Lung (tissue), 12 donors: ENCODE measurements around the gene ZNF614. TPM values are rescaled to one million over a fixed set of nuclear protein-coding genes. Genes with fewer than 3 reads are reported as not detected.
"Not testable (repeated sequence)": the region's sequence is repeated elsewhere in the genome, so short reads cannot be mapped to it uniquely, and the experiment has no call there.

Experiments
- ATAC-seq: fragments of 200-7000 bp; cut with Tn5 transposase; one replicate; pipeline ENCODE4 v1.9.1; 2020; ENCODE audit warnings: moderate number of reproducible peaks; ENCODE audit not compliant: insufficient read depth, low FRiP score
- DNase-seq, 3 donors: peaks; one replicate each; pipeline ENCODE4 v3.0.0-alpha.2; 2013 to 2017
- H3K27ac ChIP-seq, 2 donors: one replicate each; pipeline ENCODE4 v1.5.1; 2013; ENCODE audit warnings: mild to moderate bottlenecking in 2 of 2, moderate library complexity in 2 of 2, control low read depth in 1 of 2, inconsistent platforms in 1 of 2, low read depth in 1 of 2, low read length in 1 of 2
- H3K27me3 ChIP-seq, 3 donors: one replicate each; pipeline ENCODE4 v1.5.1; 2013; ENCODE audit warnings: low read length in 2 of 3; ENCODE audit not compliant: control insufficient read depth in 3 of 3, insufficient read depth in 3 of 3
- H3K36me3 ChIP-seq, 4 donors: one replicate each; pipeline ENCODE4 v1.5.1; 2013; ENCODE audit warnings: low read length in 4 of 4, mild to moderate bottlenecking in 1 of 4, moderate library complexity in 1 of 4; ENCODE audit not compliant: control insufficient read depth in 4 of 4, insufficient read depth in 4 of 4
- H3K4me1 ChIP-seq, 5 donors: one replicate each; pipeline ENCODE4 v1.5.1; 2013; ENCODE audit warnings: low read length in 5 of 5, mild to moderate bottlenecking in 2 of 5, moderate library complexity in 1 of 5; ENCODE audit not compliant: control insufficient read depth in 5 of 5, insufficient read depth in 5 of 5
- H3K4me3 ChIP-seq: one replicate; pipeline ENCODE4 v1.5.1; 2013; ENCODE audit warnings: mild to moderate bottlenecking, control low read depth, moderate library complexity
- H3K9ac ChIP-seq, 2 donors: one replicate each; pipeline ENCODE4 v1.5.1; 2013; ENCODE audit warnings: low read length in 2 of 2, control low read depth in 1 of 2; ENCODE audit not compliant: insufficient read depth in 1 of 2
- H3K9me3 ChIP-seq, 4 donors: one replicate each; pipeline ENCODE4 v1.5.1; 2013; ENCODE audit warnings: low read length in 3 of 4, mild to moderate bottlenecking in 1 of 4, moderate library complexity in 1 of 4; ENCODE audit not compliant: control insufficient read depth in 4 of 4, insufficient read depth in 3 of 4
- WGBS, 2 donors: extraction: QIAGEN DNeasy Blood & Tissue Kit; methylation state at CpG; one replicate each; pipeline ENCODE4 v1.1.7; 2013; 5-methylcytosine and 5-hydroxymethylcytosine counted together
- polyA plus RNA-seq, 2 donors: library from polyadenylated mRNA; stranded (reverse); fragments of 200-250 nt; gene quantifications; one replicate each; pipeline ENCODE4 v1.2.1, GENCODE V29; 2013
- total RNA-seq, 2 donors: library from RNA; depleted of rRNA in 1 of 2; stranded (reverse); fragments of >200 nt in 1 of 2; gene quantifications; one replicate each; pipeline ENCODE4 v1.2.1, GENCODE V29; 2014 to 2021
- TF ChIP-seq, protein P1 (sequence below): IDR thresholded peaks from 2 replicates; pipeline ENCODE4 v1.5.1; 2012; ENCODE audit warnings: mild to moderate bottlenecking; ENCODE audit errors: control extremely low read depth, extremely low read depth
- donor health status: control.
- donor health status: control.
- donor health status: Bipolar disorder and iron deficiency.
- donor health status: healthy.
- donor health status: DM: yes; HTN: yes; CAD: no.

ZNF614 gene
- total and polyA plus RNA-seq, 4 donors: 3.0 to 15.1 (median 5.2) TPM

DNA sequence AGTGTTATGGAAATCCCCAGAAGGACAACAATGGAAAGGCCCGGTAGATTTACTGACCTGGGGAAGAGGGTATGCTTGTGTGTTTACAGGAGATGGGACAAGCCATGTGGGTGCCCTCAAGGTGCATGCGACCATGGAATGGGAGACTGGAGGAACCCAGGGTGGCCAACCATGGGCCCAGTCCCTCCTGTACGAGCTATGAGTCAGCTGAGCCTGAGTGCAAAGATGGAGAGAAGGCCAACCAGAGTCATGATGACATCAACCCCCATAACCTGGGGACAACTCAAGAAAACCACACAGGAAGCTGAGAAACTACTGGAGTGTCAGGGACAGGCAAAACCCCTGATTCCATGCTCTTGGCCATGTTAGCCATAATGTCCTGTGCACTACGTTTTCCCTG is 49.3 kb downstream of the ZNF614 start:
- ATAC-seq (no peak), DNase-seq (no peak)
- no peaks in the 10 kb centered on the region for H3K27me3 ChIP-seq
- no peak overlapping the region for H3K4me3 ChIP-seq
- H3K9ac ChIP-seq: no peak overlapping the region
- H3K27ac ChIP-seq: no peak overlapping the region
- WGBS, 2 donors: 93 to 97% methylated on average over 4 of the region's 4 CpGs
- H3K36me3 ChIP-seq: peaks cover 13 to 51% (median 28%) of the 10 kb centered on the region in 4 donors
- H3K4me1 ChIP-seq: no peaks in the 10 kb centered on the region
- TF ChIP-seq, protein P1, sequence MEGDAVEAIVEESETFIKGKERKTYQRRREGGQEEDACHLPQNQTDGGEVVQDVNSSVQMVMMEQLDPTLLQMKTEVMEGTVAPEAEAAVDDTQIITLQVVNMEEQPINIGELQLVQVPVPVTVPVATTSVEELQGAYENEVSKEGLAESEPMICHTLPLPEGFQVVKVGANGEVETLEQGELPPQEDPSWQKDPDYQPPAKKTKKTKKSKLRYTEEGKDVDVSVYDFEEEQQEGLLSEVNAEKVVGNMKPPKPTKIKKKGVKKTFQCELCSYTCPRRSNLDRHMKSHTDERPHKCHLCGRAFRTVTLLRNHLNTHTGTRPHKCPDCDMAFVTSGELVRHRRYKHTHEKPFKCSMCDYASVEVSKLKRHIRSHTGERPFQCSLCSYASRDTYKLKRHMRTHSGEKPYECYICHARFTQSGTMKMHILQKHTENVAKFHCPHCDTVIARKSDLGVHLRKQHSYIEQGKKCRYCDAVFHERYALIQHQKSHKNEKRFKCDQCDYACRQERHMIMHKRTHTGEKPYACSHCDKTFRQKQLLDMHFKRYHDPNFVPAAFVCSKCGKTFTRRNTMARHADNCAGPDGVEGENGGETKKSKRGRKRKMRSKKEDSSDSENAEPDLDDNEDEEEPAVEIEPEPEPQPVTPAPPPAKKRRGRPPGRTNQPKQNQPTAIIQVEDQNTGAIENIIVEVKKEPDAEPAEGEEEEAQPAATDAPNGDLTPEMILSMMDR: no peak
- H3K9me3 ChIP-seq: peaks cover 2 to 53% (median 29%) of the 10 kb centered on the region in 4 donors

DNA sequence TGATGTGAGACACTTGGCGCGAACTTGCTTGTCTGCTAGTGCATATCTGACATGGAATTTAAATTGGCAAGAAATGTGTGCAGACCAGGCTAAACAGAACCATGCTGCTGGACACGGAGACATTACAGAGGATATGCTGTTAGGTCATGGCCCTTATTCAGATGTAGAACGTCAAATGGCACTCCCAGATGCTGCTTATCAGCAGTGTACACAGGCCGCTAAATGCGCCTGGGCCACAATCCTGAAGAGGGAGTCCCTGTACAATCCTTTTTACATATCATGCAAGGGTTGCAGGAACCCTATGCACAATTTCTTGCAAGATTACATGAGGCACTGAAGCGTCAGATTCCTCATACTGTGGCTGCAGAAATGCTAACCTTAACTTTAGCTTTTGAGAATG is 50.8 kb downstream of the ZNF614 start:
- ATAC-seq: no peak
- Histone ChIP-seq H3K9me3 (peaks cover 2 to 52% (median 34%) of the 10 kb centered on the region in 4 donors), H3K27ac (no peak overlapping the region), H3K36me3 (peaks cover 28 to 65% (median 37%) of the 10 kb centered on the region in 4 donors), H3K9ac (no peak overlapping the region), H3K4me3 (no peak overlapping the region), H3K27me3 (no peaks in the 10 kb centered on the region), H3K4me1 (no peaks in the 10 kb centered on the region)
- peak in 1 of 3 donors; percentile 26 for DNase-seq
- TF ChIP-seq, protein P1: no peak
- WGBS, 2 donors: 83 to 90% methylated on average over 7 of the region's 7 CpGs

DNA sequence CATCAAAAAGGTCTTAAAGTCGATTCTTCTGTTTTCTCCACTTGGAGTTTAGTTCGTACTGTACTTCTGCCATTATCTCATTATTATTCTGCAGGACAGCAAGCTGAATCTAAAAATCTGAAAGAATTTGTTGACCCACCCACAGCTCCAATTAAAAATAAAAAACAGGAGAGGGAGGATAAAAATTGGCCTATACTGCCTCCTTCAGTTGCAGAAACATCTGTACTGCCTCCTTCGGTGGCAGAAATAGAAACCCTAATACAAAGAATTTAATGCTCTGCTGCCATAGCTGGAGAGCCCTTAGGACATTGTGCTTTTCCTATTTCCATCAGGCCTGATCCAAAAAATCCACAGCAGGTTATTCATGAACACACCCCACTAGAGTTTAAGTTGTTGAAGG is 51.3 kb downstream of the ZNF614 start:
- peaks cover 33 to 70% (median 39%) of the 10 kb centered on the region in 4 donors for H3K36me3 ChIP-seq
- WGBS, 2 donors: 94 to 96% methylated on average over 3 of the region's 3 CpGs

DNA sequence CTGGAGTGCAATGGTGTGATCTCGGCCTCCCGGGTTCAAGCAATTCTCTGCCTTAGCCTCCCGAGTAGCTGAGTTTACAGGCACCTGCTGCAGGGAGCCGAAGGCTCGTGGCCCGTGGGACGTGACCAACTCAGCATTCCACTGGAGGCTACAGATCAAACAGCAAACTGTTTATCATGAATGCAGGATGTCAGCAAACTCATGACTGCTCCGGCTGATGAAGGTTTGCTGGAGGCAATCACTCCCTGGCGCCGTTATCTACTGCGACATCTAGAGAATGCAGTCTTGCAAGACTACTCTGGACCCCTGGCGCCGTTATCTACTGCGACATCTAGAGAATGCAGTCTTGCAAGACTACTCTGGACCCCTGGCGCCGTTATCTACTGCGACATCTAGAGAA is 52.4 kb downstream of the ZNF614 start:
- WGBS, 2 donors: 97% methylated on average over 16 to 17 of the region's 17 CpGs
- ATAC-seq, H3K4me3 ChIP-seq, H3K4me1 ChIP-seq, H3K9ac ChIP-seq, DNase-seq, H3K27ac ChIP-seq, H3K27me3 ChIP-seq: not testable (repeated sequence)
- Histone ChIP-seq H3K36me3 (peaks cover 41 to 71% (median 45%) of the 10 kb centered on the region in 4 donors), H3K9me3 (peaks cover 9 to 65% (median 41%) of the 10 kb centered on the region in 4 donors)

More for the DNA sequence above, 51.3 kb downstream of the ZNF614 start:
- Histone ChIP-seq H3K4me1 (no peaks in the 10 kb centered on the region), H3K9ac (no peak overlapping the region), H3K4me3 (no peak overlapping the region), H3K27me3 (no peaks in the 10 kb centered on the region), H3K27ac (no peak overlapping the region), H3K9me3 (peaks cover 4 to 55% (median 36%) of the 10 kb centered on the region in 4 donors)
- no peak for DNase-seq
- TF ChIP-seq, protein P1: no peak
- ATAC-seq: no peak
